ENCODE results near the gene KCTD11. TPM values are rescaled to one million over a fixed set of nuclear protein-coding genes. Genes with fewer than 3 reads are reported as not detected.

Gene KCTD11
- total RNA-seq, 1 experiment from 2014 or later = 5.4 TPM

- ATAC-seq (no peak), DNase-seq (ENCODE audit: low read depth, low spot score) (no peak)
- peaks cover 7% of the 10 kb centered on the region; the same call in 1 of the 2 replicates for H3K79me2 ChIP-seq (ENCODE audit: insufficient read depth, low read length)
- TF ChIP-seq ZNF274 (IDR thresholded peaks at IDR 0.05; ENCODE audit: low read depth, low read length) (no peak), SIN3A (IDR thresholded peaks at IDR 0.05; ENCODE audit: low read depth) (no peak), JUND (IDR thresholded peaks at IDR 0.05) (no peak), SP1 (IDR thresholded peaks at IDR 0.05; ENCODE audit: low read depth) (no peak), CTCF (IDR thresholded peaks at IDR 0.05 in 2 of 3, conservative IDR thresholded peaks at IDR 0.05 in 1 of 3; ENCODE audit: borderline replicate concordance in 1 of 3, insufficient read depth in 1 of 3, low read depth in 2 of 3, low read length in 2 of 3) (no peak), EZH2phosphoT487 (IDR thresholded peaks at IDR 0.05; ENCODE audit: borderline replicate concordance) (no peak), SRF (IDR thresholded peaks at IDR 0.05; ENCODE audit: low read depth) (no peak), YY1 (IDR thresholded peaks at IDR 0.05; ENCODE audit: extremely low read depth, insufficient replicate concordance, low read depth, low read length) (no peak), TCF7L2 (IDR thresholded peaks at IDR 0.05; ENCODE audit: borderline replicate concordance, extremely low read depth, insufficient read depth, insufficient read length) (no peak), POLR2AphosphoS5 (IDR thresholded peaks at IDR 0.05; ENCODE audit: low read depth, low read length) (no peak), CBX3 (IDR thresholded peaks at IDR 0.05; ENCODE audit: low read depth) (no peak), RAD21 (IDR thresholded peaks at IDR 0.05; ENCODE audit: low read depth) (no peak), EZH2 (IDR thresholded peaks at IDR 0.05) (no peak), ELF1 (IDR thresholded peaks at IDR 0.05; ENCODE audit: borderline replicate concordance, low read depth) (no peak), EGR1 (IDR thresholded peaks at IDR 0.05; ENCODE audit: low read depth) (no peak), POLR2A (IDR thresholded peaks at IDR 0.05; ENCODE audit: borderline replicate concordance, extremely low read depth, insufficient read depth, insufficient read length) (no peak)
- TF ChIP-seq, protein P1, sequence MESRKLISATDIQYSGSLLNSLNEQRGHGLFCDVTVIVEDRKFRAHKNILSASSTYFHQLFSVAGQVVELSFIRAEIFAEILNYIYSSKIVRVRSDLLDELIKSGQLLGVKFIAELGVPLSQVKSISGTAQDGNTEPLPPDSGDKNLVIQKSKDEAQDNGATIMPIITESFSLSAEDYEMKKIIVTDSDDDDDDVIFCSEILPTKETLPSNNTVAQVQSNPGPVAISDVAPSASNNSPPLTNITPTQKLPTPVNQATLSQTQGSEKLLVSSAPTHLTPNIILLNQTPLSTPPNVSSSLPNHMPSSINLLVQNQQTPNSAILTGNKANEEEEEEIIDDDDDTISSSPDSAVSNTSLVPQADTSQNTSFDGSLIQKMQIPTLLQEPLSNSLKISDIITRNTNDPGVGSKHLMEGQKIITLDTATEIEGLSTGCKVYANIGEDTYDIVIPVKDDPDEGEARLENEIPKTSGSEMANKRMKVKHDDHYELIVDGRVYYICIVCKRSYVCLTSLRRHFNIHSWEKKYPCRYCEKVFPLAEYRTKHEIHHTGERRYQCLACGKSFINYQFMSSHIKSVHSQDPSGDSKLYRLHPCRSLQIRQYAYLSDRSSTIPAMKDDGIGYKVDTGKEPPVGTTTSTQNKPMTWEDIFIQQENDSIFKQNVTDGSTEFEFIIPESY (IDR thresholded peaks at IDR 0.05; ENCODE audit: extremely low read depth, insufficient replicate concordance, low read length) = no peak
- TF ChIP-seq, protein P2, sequence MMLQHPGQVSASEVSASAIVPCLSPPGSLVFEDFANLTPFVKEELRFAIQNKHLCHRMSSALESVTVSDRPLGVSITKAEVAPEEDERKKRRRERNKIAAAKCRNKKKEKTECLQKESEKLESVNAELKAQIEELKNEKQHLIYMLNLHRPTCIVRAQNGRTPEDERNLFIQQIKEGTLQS (IDR thresholded peaks at IDR 0.05) = no peak
- TF ChIP-seq, protein P3, sequence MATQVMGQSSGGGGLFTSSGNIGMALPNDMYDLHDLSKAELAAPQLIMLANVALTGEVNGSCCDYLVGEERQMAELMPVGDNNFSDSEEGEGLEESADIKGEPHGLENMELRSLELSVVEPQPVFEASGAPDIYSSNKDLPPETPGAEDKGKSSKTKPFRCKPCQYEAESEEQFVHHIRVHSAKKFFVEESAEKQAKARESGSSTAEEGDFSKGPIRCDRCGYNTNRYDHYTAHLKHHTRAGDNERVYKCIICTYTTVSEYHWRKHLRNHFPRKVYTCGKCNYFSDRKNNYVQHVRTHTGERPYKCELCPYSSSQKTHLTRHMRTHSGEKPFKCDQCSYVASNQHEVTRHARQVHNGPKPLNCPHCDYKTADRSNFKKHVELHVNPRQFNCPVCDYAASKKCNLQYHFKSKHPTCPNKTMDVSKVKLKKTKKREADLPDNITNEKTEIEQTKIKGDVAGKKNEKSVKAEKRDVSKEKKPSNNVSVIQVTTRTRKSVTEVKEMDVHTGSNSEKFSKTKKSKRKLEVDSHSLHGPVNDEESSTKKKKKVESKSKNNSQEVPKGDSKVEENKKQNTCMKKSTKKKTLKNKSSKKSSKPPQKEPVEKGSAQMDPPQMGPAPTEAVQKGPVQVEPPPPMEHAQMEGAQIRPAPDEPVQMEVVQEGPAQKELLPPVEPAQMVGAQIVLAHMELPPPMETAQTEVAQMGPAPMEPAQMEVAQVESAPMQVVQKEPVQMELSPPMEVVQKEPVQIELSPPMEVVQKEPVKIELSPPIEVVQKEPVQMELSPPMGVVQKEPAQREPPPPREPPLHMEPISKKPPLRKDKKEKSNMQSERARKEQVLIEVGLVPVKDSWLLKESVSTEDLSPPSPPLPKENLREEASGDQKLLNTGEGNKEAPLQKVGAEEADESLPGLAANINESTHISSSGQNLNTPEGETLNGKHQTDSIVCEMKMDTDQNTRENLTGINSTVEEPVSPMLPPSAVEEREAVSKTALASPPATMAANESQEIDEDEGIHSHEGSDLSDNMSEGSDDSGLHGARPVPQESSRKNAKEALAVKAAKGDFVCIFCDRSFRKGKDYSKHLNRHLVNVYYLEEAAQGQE (IDR thresholded peaks at IDR 0.05; ENCODE audit: low read depth) = no peak
- TF ChIP-seq, protein P4, sequence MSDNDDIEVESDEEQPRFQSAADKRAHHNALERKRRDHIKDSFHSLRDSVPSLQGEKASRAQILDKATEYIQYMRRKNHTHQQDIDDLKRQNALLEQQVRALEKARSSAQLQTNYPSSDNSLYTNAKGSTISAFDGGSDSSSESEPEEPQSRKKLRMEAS (IDR thresholded peaks at IDR 0.05) = no peak
- H3K4me3 ChIP-seq (replicated peaks in 1 of 2; ENCODE audit: low read depth in 1 of 2, low read length in 2 of 2) = no peak overlapping the region
- ChIA-PET CTCF (no interaction called here), POLR2A (no interaction called here), RAD21 (ENCODE audit: low non-redundant PET in 1 of 2, low total read pairs in 2 of 2, uncharacterized antibody in 2 of 2, unreplicated experiment in 2 of 2) (no interaction called here)
- H3K27me3 ChIP-seq (ENCODE audit: insufficient read depth, low read length) = no peaks in the 10 kb centered on the region
- no peaks in the 10 kb centered on the region for H3K9me3 ChIP-seq (ENCODE audit: control insufficient read depth in 1 of 2, insufficient read depth in 1 of 2, low read depth in 1 of 2, low read length in 2 of 2)
- no peak overlapping the region for H3K4me2 ChIP-seq (ENCODE audit: low read length)
- intact Hi-C loops (cut with micrococcal nuclease) = no loop called here
- no peaks in the 10 kb centered on the region for H3K9me2 ChIP-seq (ENCODE audit: insufficient read depth)
- H3K9ac ChIP-seq (ENCODE audit: low read length) = no peak overlapping the region
- H2AFZ ChIP-seq (ENCODE audit: low read depth, low read length, poor library complexity, severe bottlenecking) = no peak overlapping the region
- H3K4me1 ChIP-seq (ENCODE audit: control insufficient read depth in 1 of 2, insufficient read depth in 2 of 2, low read length in 2 of 2) = peaks cover 0 to 1% of the 10 kb centered on the region in 2 experiments; a peak in 2 of 4 replicates
- no peak overlapping the region for H3K27ac ChIP-seq (ENCODE audit: low read depth, low read length)
- BruUV-seq (replicated peaks) = no TSS peak
- H3K36me3 ChIP-seq (ENCODE audit: control insufficient read depth in 1 of 2, insufficient read depth in 2 of 2, low read length in 2 of 2) = peaks cover 24 to 63% of the 10 kb centered on the region in 2 experiments; a peak in 3 of 4 replicates
- H4K20me1 ChIP-seq (ENCODE audit: insufficient read depth) = no peaks in the 10 kb centered on the region
Measured at GRCh38 chr17:7322520-7323194, 29.3 kb upstream of the KCTD11 start.
